IMR-90 (cell line): ENCODE measurements around the gene HEBP1. TPM values are rescaled to one million over a fixed set of nuclear protein-coding genes. Genes with fewer than 3 reads are reported as not detected.

ENCODE experiments used
- ATAC-seq: fragments of 200-7000 bp; cut with Tn5 transposase; 2 replicates; pipeline ENCODE4 v1.9.1; 2020; ENCODE audit warnings: low read depth, mild to moderate bottlenecking, moderate library complexity
- BruUV-seq: library from RNA; stranded (reverse); fragments of 400-500 nt; replicated peaks from 2 replicates; lab custom pipeline; 2021; lab: Mats Ljungman, UMichigan
- CTCF ChIA-PET: fragments of 300-600 bp; formaldehyde crosslinking; extraction: SDS; loops from one replicate; lab custom pipeline; 2021; ENCODE audit warnings: antibody characterized with exemption; lab: Yijun Ruan, JAX
- POLR2A ChIA-PET: fragments of 300-600 bp; sonication (Branson Sonifier 250); formaldehyde crosslinking; loops from one replicate; lab custom pipeline; 2022; ENCODE audit warnings: antibody characterized with exemption; ENCODE audit not compliant: unreplicated experiment; lab: Charles Lee
- DNase-seq: peaks from one replicate; pipeline ENCODE4 v3.0.0; 2013
- H2AFZ ChIP-seq: replicated peaks from 2 replicates; pipeline ENCODE3; 2013; ENCODE audit warnings: low read length, mild to moderate bottlenecking; ENCODE audit not compliant: poor library complexity
- H2AK5ac ChIP-seq: 2 replicates; pipeline ENCODE4 v1.6.1; 2013; ENCODE audit warnings: low read depth, low read length, inconsistent platforms
- H2AK9ac ChIP-seq: replicated peaks from 2 replicates; pipeline ENCODE3; 2013; ENCODE audit warnings: mild to moderate bottlenecking, low read depth, low read length, moderate library complexity; ENCODE audit not compliant: poor library complexity
- H2BK120ac ChIP-seq: 2 replicates; pipeline ENCODE4 v1.6.1; 2013; ENCODE audit warnings: low read depth, low read length, inconsistent platforms
- H2BK15ac ChIP-seq: 3 replicates; pipeline ENCODE4 v1.6.1; 2013; ENCODE audit warnings: low read depth, low read length, inconsistent platforms
- H2BK20ac ChIP-seq: 2 replicates; pipeline ENCODE4 v1.6.1; 2013; ENCODE audit warnings: low read depth, mild to moderate bottlenecking, inconsistent platforms, low read length, moderate library complexity
- H2BK5ac ChIP-seq: 2 replicates; pipeline ENCODE4 v1.6.1; 2013; ENCODE audit warnings: mild to moderate bottlenecking, low read depth, low read length, inconsistent platforms; ENCODE audit not compliant: poor library complexity, severe bottlenecking
- H3K14ac ChIP-seq: replicated peaks from 2 replicates; pipeline ENCODE4 v1.6.1; 2013; ENCODE audit warnings: low read depth, low read length, inconsistent platforms
- H3K18ac ChIP-seq: 2 replicates; pipeline ENCODE4 v1.6.1; 2013; ENCODE audit warnings: low read depth, low read length, control low read depth
- H3K23ac ChIP-seq: 2 replicates; pipeline ENCODE4 v1.6.1; 2013; ENCODE audit warnings: low read depth, low read length, inconsistent platforms
- H3K27ac ChIP-seq: 2 replicates; pipeline ENCODE4 v1.5.1; 2013; ENCODE audit warnings: mild to moderate bottlenecking, control low read depth, low read length; ENCODE audit not compliant: insufficient read depth
- H3K27me3 ChIP-seq: 2 replicates; pipeline ENCODE4 v1.6.1; 2013; ENCODE audit warnings: low read length; ENCODE audit not compliant: control insufficient read depth, insufficient read depth
- H3K36me3 ChIP-seq: 2 replicates; pipeline ENCODE4 v1.6.1; 2013; ENCODE audit warnings: low read length, mixed read lengths; ENCODE audit not compliant: control insufficient read depth, insufficient read depth
- H3K4ac ChIP-seq: 2 replicates; pipeline ENCODE4 v1.6.1; 2013; ENCODE audit warnings: low read depth, low read length, inconsistent platforms
- H3K4me1 ChIP-seq: 2 replicates; pipeline ENCODE4 v1.6.1; 2013; ENCODE audit warnings: low read length, mixed read lengths; ENCODE audit not compliant: control insufficient read depth, insufficient read depth
- H3K4me2 ChIP-seq: 2 replicates; pipeline ENCODE4 v1.6.1; 2013; ENCODE audit warnings: low read depth, mild to moderate bottlenecking, control low read depth, low read length, moderate library complexity
- H3K4me3 ChIP-seq: 2 replicates; pipeline ENCODE4 v1.5.1; 2013; ENCODE audit warnings: low read depth, mild to moderate bottlenecking, control low read depth, low read length, moderate library complexity; ENCODE audit not compliant: insufficient read depth
- H3K56ac ChIP-seq: 2 replicates; pipeline ENCODE4 v1.6.1; 2013; ENCODE audit warnings: low read length, inconsistent platforms; ENCODE audit not compliant: insufficient read depth; ENCODE audit errors: extremely low read depth
- H3K79me1 ChIP-seq, 2 experiments: 2 replicates each; pipeline ENCODE4 v1.6.1; 2013; ENCODE audit warnings: low read length in 2 of 2, inconsistent platforms in 1 of 2, low read depth in 1 of 2
- H3K9ac ChIP-seq: 2 replicates; pipeline ENCODE4 v1.6.1; 2013; ENCODE audit warnings: low read depth, low read length, control low read depth
- H3K9me1 ChIP-seq: 2 replicates; pipeline ENCODE4 v1.6.1; 2013; ENCODE audit warnings: low read length, inconsistent platforms; ENCODE audit not compliant: insufficient read depth
- H3K9me3 ChIP-seq: 2 replicates; pipeline ENCODE4 v1.6.1; 2013; ENCODE audit warnings: low read length; ENCODE audit not compliant: control insufficient read depth, insufficient read depth
- H4K20me1 ChIP-seq: 2 replicates; pipeline ENCODE4 v1.6.1; 2013; ENCODE audit warnings: low read length, inconsistent platforms; ENCODE audit not compliant: insufficient read depth
- H4K5ac ChIP-seq: 2 replicates; pipeline ENCODE4 v1.6.1; 2013; ENCODE audit warnings: mild to moderate bottlenecking, low read depth, low read length, control low read depth
- H4K8ac ChIP-seq, 2 experiments: 2 replicates each; pipeline ENCODE4 v1.6.1; 2013; ENCODE audit warnings: low read depth in 2 of 2, low read length in 2 of 2, control low read depth in 1 of 2, inconsistent platforms in 1 of 2
- H4K91ac ChIP-seq: 2 replicates; pipeline ENCODE4 v1.6.1; 2013; ENCODE audit warnings: low read depth, low read length, inconsistent platforms; ENCODE audit not compliant: insufficient read depth
- BHLHE40 ChIP-seq: fragments of 150-350 bp; IDR thresholded peaks from 2 replicates; pipeline ENCODE4 v1.6.1; 2016; ENCODE audit warnings: mild to moderate bottlenecking, low read depth, low read length
- CEBPB ChIP-seq: IDR thresholded peaks from 2 replicates; pipeline ENCODE4 v1.6.1; 2012; ENCODE audit warnings: low read depth, low read length, improper control_type of control experiment
- FOS ChIP-seq: fragments of 150-350 bp; IDR thresholded peaks from 2 replicates; pipeline ENCODE4 v1.6.1; 2016; ENCODE audit warnings: low read depth, low read length
- MAFK ChIP-seq: IDR thresholded peaks from 2 replicates; pipeline ENCODE4 v1.6.1; 2012; ENCODE audit warnings: low read depth, low read length, improper control_type of control experiment
- MXI1 ChIP-seq: IDR thresholded peaks from 2 replicates; pipeline ENCODE4 v1.6.1; 2012; ENCODE audit warnings: low read depth, mild to moderate bottlenecking, low read length, moderate library complexity, borderline replicate concordance
- NFE2L2 ChIP-seq: fragments of 150-350 bp; IDR thresholded peaks from 2 replicates; pipeline ENCODE4 v1.6.1; 2016; ENCODE audit warnings: low read depth, mild to moderate bottlenecking, low read length
- RAD21 ChIP-seq: IDR thresholded peaks from 2 replicates; pipeline ENCODE4 v1.6.1; 2012; ENCODE audit warnings: low read length, improper control_type of control experiment
- RCOR1 ChIP-seq: IDR thresholded peaks from 2 replicates; pipeline ENCODE4 v1.6.1; 2012; ENCODE audit warnings: mild to moderate bottlenecking, low read length, improper control_type of control experiment; ENCODE audit not compliant: insufficient replicate concordance
- USF2 ChIP-seq: fragments of 150-350 bp; IDR thresholded peaks from 2 replicates; pipeline ENCODE4 v1.6.1; 2017; ENCODE audit warnings: mild to moderate bottlenecking, antibody characterized with exemption, low read length, low read depth
- WGBS, 2 experiments: methylation state at CpG; one replicate each; pipeline versions ENCODE4 v1.1.5 to v1.1.7; 2013; ENCODE audit warnings: missing lambda C conversion rate in 2 of 2; ENCODE audit not compliant: insufficient read length in 1 of 2; ENCODE audit errors: extremely low coverage in 2 of 2; 5-methylcytosine and 5-hydroxymethylcytosine counted together
- dilution Hi-C: fragments of 300-500 bp; cut with HindIII; formaldehyde crosslinking; loops from one replicate; pipeline ENCODE4 v1.14.3; 2018; ENCODE audit warnings: low sequenced_read_pairs; ENCODE audit not compliant: unreplicated experiment
- in situ Hi-C: fragments of 300-500 bp; cut with MboI; formaldehyde crosslinking; loops from 3 replicates; pipeline ENCODE4 v1.14.3; 2019; ENCODE audit warnings: low sequenced_read_pairs, inconsistent platforms, mixed read lengths
- intact Hi-C: fragments of 100-400 bp; cut with micrococcal nuclease; formaldehyde crosslinking; loops from 2 replicates; pipeline ENCODE4 v1.10.0; 2022
- polyA plus RNA-seq, 3 experiments: library from polyadenylated mRNA; depleted of rRNA; stranded (reverse); fragments of >200 nt; gene quantifications; 2 replicates each; pipeline ENCODE4 v1.2.3, GENCODE V29; 2012; ENCODE audit warnings: low replicate concordance in 1 of 3
- total RNA-seq: library from RNA; depleted of rRNA; stranded (reverse); fragments of >200 nt; gene quantifications from 2 replicates; pipeline ENCODE4 v1.2.3, GENCODE V29; 2012
- TF ChIP-seq, protein P1 (sequence below): conservative IDR thresholded peaks from 2 replicates; pipeline ENCODE4 v1.5.1; 2012; ENCODE audit warnings: mild to moderate bottlenecking, low read depth, low read length, improper control_type of control experiment
- TF ChIP-seq, protein P2 (sequence below): fragments of 150-350 bp; IDR thresholded peaks from 2 replicates; pipeline ENCODE4 v1.6.1; 2016; ENCODE audit warnings: low read depth, mild to moderate bottlenecking, low read length, moderate library complexity, borderline replicate concordance

Gene HEBP1
- total and polyA plus RNA-seq, 2 of the 4 experiments (the other 2 are of a cell fraction): 18.8 to 49.2 TPM

DNA sequence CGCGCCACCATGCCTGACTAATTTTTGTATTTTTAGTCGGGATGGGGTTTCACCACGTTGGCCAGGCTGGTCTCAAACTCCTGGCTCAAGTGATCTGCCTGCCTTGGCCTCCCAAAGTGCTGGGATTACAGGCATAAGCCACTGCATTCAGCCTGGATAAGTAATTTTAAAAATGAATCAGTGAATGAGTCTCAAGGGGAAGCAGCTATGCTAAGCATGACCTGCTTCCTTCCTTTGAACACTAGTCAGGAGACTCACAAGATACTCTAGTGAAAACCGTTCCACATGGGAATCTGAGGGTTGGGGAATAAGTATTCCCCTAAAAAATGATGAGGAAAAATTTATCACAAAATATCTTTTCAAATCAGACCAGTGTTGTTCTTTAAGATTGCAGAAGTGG, 33.4 kb upstream of the HEBP1 start:
- H2AK5ac ChIP-seq: no peak overlapping the region
- H2BK120ac ChIP-seq: no peak overlapping the region
- H3K14ac ChIP-seq: no peak overlapping the region
- H3K4me2 ChIP-seq: no peak overlapping the region
- 0 out of 2 replicates have a peak, but pooled peaks cover 2% of the 10 kb centered on the region for H3K9me1 ChIP-seq
- H2BK20ac ChIP-seq: no peak overlapping the region
- H3K9ac ChIP-seq: no peak overlapping the region
- H3K27me3 ChIP-seq: peaks cover 2% of the 10 kb centered on the region
- no peaks in the 10 kb centered on the region for H3K79me1 ChIP-seq
- H2AFZ ChIP-seq: no peak overlapping the region
- no peak overlapping the region for H3K4me3 ChIP-seq
- no peak overlapping the region for H2BK5ac ChIP-seq
- H3K36me3 ChIP-seq: no peaks in the 10 kb centered on the region
- no peak overlapping the region for H3K18ac ChIP-seq
- DNase-seq (peak; percentile 28), ATAC-seq (no peak; the same call in 1 of the 2 replicates)
- no peak overlapping the region for H2AK9ac ChIP-seq
- H2BK15ac ChIP-seq: no peak overlapping the region
- BruUV-seq: no TSS peak
- ChIA-PET CTCF (interaction anchor here (0.6 to 1.8 kb wide), 3 partner anchors 9 to 195 kb away, joined by 3 to 5 read pairs (median 4); no protein-coding TSS in a partner anchor), POLR2A (no interaction called here)
- H4K20me1 ChIP-seq: no peaks in the 10 kb centered on the region
- H4K8ac ChIP-seq: no peak overlapping the region
- TF ChIP-seq, protein P1, sequence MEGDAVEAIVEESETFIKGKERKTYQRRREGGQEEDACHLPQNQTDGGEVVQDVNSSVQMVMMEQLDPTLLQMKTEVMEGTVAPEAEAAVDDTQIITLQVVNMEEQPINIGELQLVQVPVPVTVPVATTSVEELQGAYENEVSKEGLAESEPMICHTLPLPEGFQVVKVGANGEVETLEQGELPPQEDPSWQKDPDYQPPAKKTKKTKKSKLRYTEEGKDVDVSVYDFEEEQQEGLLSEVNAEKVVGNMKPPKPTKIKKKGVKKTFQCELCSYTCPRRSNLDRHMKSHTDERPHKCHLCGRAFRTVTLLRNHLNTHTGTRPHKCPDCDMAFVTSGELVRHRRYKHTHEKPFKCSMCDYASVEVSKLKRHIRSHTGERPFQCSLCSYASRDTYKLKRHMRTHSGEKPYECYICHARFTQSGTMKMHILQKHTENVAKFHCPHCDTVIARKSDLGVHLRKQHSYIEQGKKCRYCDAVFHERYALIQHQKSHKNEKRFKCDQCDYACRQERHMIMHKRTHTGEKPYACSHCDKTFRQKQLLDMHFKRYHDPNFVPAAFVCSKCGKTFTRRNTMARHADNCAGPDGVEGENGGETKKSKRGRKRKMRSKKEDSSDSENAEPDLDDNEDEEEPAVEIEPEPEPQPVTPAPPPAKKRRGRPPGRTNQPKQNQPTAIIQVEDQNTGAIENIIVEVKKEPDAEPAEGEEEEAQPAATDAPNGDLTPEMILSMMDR: no peak
- TF ChIP-seq BHLHE40 (no peak), MXI1 (no peak), USF2 (no peak), MAFK (no peak), FOS (no peak), CEBPB (no peak), NFE2L2 (no peak), RAD21 (no peak), RCOR1 (no peak)
- TF ChIP-seq, protein P2, sequence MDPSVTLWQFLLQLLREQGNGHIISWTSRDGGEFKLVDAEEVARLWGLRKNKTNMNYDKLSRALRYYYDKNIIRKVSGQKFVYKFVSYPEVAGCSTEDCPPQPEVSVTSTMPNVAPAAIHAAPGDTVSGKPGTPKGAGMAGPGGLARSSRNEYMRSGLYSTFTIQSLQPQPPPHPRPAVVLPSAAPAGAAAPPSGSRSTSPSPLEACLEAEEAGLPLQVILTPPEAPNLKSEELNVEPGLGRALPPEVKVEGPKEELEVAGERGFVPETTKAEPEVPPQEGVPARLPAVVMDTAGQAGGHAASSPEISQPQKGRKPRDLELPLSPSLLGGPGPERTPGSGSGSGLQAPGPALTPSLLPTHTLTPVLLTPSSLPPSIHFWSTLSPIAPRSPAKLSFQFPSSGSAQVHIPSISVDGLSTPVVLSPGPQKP: no peak
- H3K9me3 ChIP-seq: no peaks in the 10 kb centered on the region
- intact Hi-C loops (no loop called here), dilution Hi-C loops (no loop called here), in situ Hi-C loops (loop anchor here (25.0 kb wide), 1 partner anchor 504 kb away; no protein-coding TSS in a partner anchor)
- WGBS, 2 experiments: 92% methylated on average over 2 of the region's 5 CpGs; no CpG with 5 or more reads in 1 of the 2 experiments
- no peak overlapping the region for H4K91ac ChIP-seq
- no peak overlapping the region for H3K4ac ChIP-seq
- H3K4me1 ChIP-seq: peaks cover 7% of the 10 kb centered on the region
- no peak overlapping the region for H4K5ac ChIP-seq
- no peak overlapping the region for H3K56ac ChIP-seq
- no peak overlapping the region for H3K27ac ChIP-seq
- no peak overlapping the region for H3K23ac ChIP-seq
